Lower lobe of right lung (tissue), 2 donors: Measurements from ENCODE around the gene FOXC2. TPM values are rescaled to one million over a fixed set of nuclear protein-coding genes. Genes with fewer than 3 reads are reported as not detected.
A peak's percentile ranks its signal among the peaks of the same experiment; 100 is the strongest.

Source experiments
- ATAC-seq, 2 donors: fragments of 200-7000 bp; cut with Tn5 transposase; one replicate each; pipeline ENCODE4 v1.9.1; 2020 to 2022; ENCODE audit warnings: mild to moderate bottlenecking in 2 of 2, moderate library complexity in 2 of 2
- DNase-seq: peaks from one replicate; pipeline ENCODE4 v3.0.0-alpha.2; 2020
- H3K27ac ChIP-seq: fragments of 200-600 bp; one replicate; pipeline ENCODE4 v1.8.0; 2022
- H3K27me3 ChIP-seq: fragments of 200-600 bp; one replicate; pipeline ENCODE4 v1.8.0; 2022; ENCODE audit warnings: low read depth
- H3K36me3 ChIP-seq: fragments of 200-600 bp; one replicate; pipeline ENCODE4 v1.8.0; 2022; ENCODE audit warnings: mild to moderate bottlenecking
- H3K4me1 ChIP-seq: fragments of 200-600 bp; one replicate; pipeline ENCODE4 v1.8.0; 2022
- H3K4me3 ChIP-seq: fragments of 200-600 bp; one replicate; pipeline ENCODE4 v1.8.0; 2022; ENCODE audit warnings: mild to moderate bottlenecking
- H3K9me3 ChIP-seq: fragments of 200-600 bp; one replicate; pipeline ENCODE4 v1.8.0; 2022
- intact Hi-C: fragments of 100-400 bp; cut with DNase I; formaldehyde crosslinking; loops from one replicate; pipeline ENCODE4 v1.11.0; 2022
- total RNA-seq: library from RNA; stranded (reverse); fragmentation: NEBNext Ultra II Directional; extraction: Animal tissue kit (Norgen Biotek cat#: 25700); gene quantifications from one replicate; pipeline ENCODE4 v1.2.1, GENCODE V29; 2021
- TF ChIP-seq, protein P1 (sequence below): fragments of 200-600 bp; IDR thresholded peaks from one replicate; pipeline ENCODE4 v1.8.0; 2022; ENCODE audit warnings: antibody characterized with exemption, mild to moderate bottlenecking
- donor health status: DM: no; HTN: yes; CAD: no; lungs with severe emphysema.

Gene FOXC2
- total RNA-seq, 1 donor from 2014 or later, result 1.6 TPM

DNA sequence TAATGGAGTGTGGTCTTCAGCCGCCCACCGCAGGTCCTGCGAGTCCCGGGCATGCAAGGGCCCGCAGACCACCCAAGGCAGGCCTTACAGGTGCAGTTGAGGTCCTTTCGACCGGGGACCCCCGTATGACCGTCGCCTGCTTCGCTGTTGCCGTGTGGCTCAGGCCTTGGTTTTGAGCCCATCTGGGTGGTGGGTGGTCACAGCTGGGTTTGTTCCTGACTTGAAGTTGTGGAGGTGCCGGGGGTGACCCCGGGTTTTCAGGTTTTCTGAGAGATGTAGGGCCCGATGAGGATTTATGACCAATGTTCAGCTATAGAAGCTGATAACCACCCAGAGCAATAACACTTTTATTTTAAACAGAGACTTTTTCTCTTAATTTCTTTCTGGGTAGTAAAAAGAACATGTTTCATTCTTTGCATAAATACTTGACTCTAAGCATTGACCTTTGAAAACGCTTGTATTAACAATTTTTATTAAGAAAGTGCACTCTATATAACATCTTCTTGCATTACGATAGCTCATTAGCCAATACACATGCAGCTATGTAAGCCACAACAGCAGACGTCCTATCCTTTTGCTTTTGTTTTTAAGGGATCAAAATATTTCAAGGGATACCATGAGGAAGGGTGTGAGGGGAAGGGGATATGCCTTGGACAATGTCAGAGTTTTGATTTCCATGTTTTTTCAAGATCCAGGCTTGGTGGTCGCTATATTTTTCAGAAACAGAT is 13.6 kb downstream of the FOXC2 start:
- DNase-seq (no peak), ATAC-seq (no peak)
- Histone ChIP-seq H3K27ac (no peak overlapping the region), H3K36me3 (no peaks in the 10 kb centered on the region), H3K27me3 (peaks cover 71% of the 10 kb centered on the region), H3K9me3 (no peaks in the 10 kb centered on the region), H3K4me1 (peaks cover 25% of the 10 kb centered on the region), H3K4me3 (peak overlapping the region; percentile 41)
- TF ChIP-seq, protein P1, sequence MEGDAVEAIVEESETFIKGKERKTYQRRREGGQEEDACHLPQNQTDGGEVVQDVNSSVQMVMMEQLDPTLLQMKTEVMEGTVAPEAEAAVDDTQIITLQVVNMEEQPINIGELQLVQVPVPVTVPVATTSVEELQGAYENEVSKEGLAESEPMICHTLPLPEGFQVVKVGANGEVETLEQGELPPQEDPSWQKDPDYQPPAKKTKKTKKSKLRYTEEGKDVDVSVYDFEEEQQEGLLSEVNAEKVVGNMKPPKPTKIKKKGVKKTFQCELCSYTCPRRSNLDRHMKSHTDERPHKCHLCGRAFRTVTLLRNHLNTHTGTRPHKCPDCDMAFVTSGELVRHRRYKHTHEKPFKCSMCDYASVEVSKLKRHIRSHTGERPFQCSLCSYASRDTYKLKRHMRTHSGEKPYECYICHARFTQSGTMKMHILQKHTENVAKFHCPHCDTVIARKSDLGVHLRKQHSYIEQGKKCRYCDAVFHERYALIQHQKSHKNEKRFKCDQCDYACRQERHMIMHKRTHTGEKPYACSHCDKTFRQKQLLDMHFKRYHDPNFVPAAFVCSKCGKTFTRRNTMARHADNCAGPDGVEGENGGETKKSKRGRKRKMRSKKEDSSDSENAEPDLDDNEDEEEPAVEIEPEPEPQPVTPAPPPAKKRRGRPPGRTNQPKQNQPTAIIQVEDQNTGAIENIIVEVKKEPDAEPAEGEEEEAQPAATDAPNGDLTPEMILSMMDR, result no peak
- intact Hi-C loops, result no loop called here

GRCh38 chr16:86580791-86581170 is 14.2 kb downstream of the FOXC2 start:
- no peak overlapping the region for H3K4me3 ChIP-seq
- H3K9me3 ChIP-seq, result no peaks in the 10 kb centered on the region
- no peak for ATAC-seq
- H3K27ac ChIP-seq, result no peak overlapping the region
- TF ChIP-seq, protein P1, result no peak
- intact Hi-C loops, result no loop called here
- DNase-seq, result no peak
- peaks cover 19% of the 10 kb centered on the region for H3K4me1 ChIP-seq
- H3K36me3 ChIP-seq, result no peaks in the 10 kb centered on the region
- peaks cover 65% of the 10 kb centered on the region for H3K27me3 ChIP-seq

DNA sequence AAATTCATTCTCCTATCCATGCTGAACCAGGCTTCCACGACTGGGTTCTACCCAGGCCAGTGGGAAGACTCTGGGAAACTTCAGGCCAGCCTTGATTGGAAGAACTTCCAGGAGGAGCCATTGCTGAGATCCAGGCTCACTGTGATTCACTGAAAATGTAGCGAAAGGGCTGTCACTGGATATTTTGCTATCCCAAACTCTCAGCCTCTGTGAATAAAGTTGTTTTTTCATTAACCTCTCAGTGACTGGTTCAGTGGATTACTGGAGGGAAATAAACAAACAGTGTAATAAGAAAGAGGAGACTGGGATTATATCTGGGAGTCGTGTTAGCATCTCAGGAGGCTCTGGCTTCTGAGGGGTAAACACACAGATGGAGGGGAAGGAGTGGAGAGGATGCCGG is 14.8 kb downstream of the FOXC2 start:
- intact Hi-C loops, result no loop called here
- TF ChIP-seq, protein P1, result no peak
- no peaks in the 10 kb centered on the region for H3K36me3 ChIP-seq
- no peaks in the 10 kb centered on the region for H3K9me3 ChIP-seq
- H3K27ac ChIP-seq, result no peak overlapping the region
- DNase-seq (no peak), ATAC-seq (no peak)
- H3K27me3 ChIP-seq, result peaks cover 59% of the 10 kb centered on the region
- H3K4me1 ChIP-seq, result peaks cover 12% of the 10 kb centered on the region
- H3K4me3 ChIP-seq, result no peak overlapping the region

DNA sequence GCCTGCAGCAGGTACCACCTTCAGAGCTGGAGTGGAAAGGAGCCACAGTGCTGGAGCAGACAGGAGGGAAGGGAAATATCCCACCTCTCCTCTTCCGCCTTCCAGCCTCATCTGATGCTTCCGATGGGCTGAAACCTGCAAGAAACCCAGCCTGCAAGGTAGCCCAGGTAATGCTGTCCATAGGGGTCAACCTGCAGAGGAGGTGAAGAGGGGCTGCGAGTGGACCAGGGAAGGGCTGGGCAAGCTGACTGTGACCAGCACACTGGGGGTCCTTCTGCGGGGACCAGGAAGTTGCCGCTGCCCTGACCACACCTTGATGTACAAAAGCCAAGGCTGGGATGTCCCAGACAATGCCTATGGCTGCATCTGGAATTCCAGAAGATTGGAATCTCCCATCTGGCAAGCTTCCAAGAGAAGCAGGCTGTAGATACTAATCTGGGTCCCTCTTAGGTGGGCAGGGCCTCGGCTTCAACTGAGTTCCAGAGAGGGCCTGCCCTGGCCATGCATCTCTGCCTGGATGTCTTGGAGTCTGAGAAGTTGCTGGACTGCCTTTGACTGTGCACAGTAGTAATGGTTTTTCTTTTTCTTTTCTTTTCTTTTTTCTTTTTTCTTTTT is 17.5 kb downstream of the FOXC2 start:
- Histone ChIP-seq H3K4me3 (no peak overlapping the region), H3K4me1 (no peaks in the 10 kb centered on the region), H3K27ac (no peak overlapping the region), H3K9me3 (no peaks in the 10 kb centered on the region), H3K36me3 (no peaks in the 10 kb centered on the region), H3K27me3 (peaks cover 33% of the 10 kb centered on the region)
- intact Hi-C loops, result no loop called here
- TF ChIP-seq, protein P1, result no peak
- DNase-seq (no peak), ATAC-seq (no peak)

- Histone ChIP-seq H3K36me3 (no peaks in the 10 kb centered on the region), H3K27ac (no peak overlapping the region), H3K4me3 (no peak overlapping the region), H3K9me3 (no peaks in the 10 kb centered on the region), H3K27me3 (peaks cover 24% of the 10 kb centered on the region), H3K4me1 (no peaks in the 10 kb centered on the region)
- TF ChIP-seq, protein P1, result no peak
- ATAC-seq (no peak), DNase-seq (no peak)
- intact Hi-C loops, result no loop called here
These were observed 18.4 kb downstream of the FOXC2 start for GRCh38 chr16:86584726-86585721.
